Right lobe of liver (tissue), 6 donors: ENCODE measurements around the gene CCDC92. TPM values are rescaled to one million over a fixed set of nuclear protein-coding genes. Genes with fewer than 3 reads are reported as not detected.
A peak's percentile ranks its signal among the peaks of the same experiment; 100 is the strongest.

Experiments
- ATAC-seq, 4 donors: fragments of 200-7000 bp; cut with Tn5 transposase; one replicate each; pipeline ENCODE4 v1.9.1; 2020; ENCODE audit warnings: mild to moderate bottlenecking in 4 of 4, moderate library complexity in 4 of 4
- DNase-seq, 3 donors: peaks; one replicate each; pipeline ENCODE4 v3.0.0-alpha.2; 2020
- H3K27ac ChIP-seq, 3 donors: fragments of 200-600 bp; one replicate each; pipeline ENCODE4 v1.8.0; 2022
- H3K27me3 ChIP-seq, 2 donors: fragments of 200-600 bp; one replicate each; pipeline ENCODE4 v1.8.0; 2022
- H3K36me3 ChIP-seq, 4 donors: fragments of 200-600 bp; sonication (generic) in 1 of 4; one replicate each; pipeline versions ENCODE4 v1.5.1 to v1.8.0; 2017 to 2022; ENCODE audit warnings: control low read depth in 1 of 4
- H3K4me1 ChIP-seq, 4 donors: fragments of 200-600 bp; sonication (generic) in 1 of 4; one replicate each; pipeline versions ENCODE4 v1.5.1 to v1.8.0; 2017 to 2022; ENCODE audit warnings: control low read depth in 1 of 4
- H3K4me3 ChIP-seq, 3 donors: fragments of 200-600 bp; one replicate each; pipeline ENCODE4 v1.8.0; 2022
- H3K9me3 ChIP-seq, 4 donors: fragments of 200-600 bp; sonication (generic) in 1 of 4; one replicate each; pipeline versions ENCODE4 v1.5.1 to v1.8.0; 2017 to 2022; ENCODE audit warnings: control low read depth in 1 of 4
- CTCF ChIP-seq, 4 donors: fragments of 200-600 bp in 3 of 4; fragments of 450-650 bp in 1 of 4; IDR thresholded peaks; one replicate each; pipeline versions ENCODE4 v1.5.1 to v1.8.0; 2016 to 2022; ENCODE audit warnings: antibody characterized with exemption in 4 of 4, mild to moderate bottlenecking in 2 of 4
- POLR2A ChIP-seq: fragments of 450-650 bp; IDR thresholded peaks from one replicate; pipeline ENCODE4 v1.6.1; 2017; ENCODE audit warnings: antibody characterized with exemption, mild to moderate bottlenecking
- WGBS: methylation state at CpG from one replicate; pipeline ENCODE4 v1.1.6; 2018; ENCODE audit warnings: low coverage, low lambda C conversion rate; ENCODE audit not compliant: insufficient coverage; ENCODE audit errors: missing lambda C conversion rate; 5-methylcytosine and 5-hydroxymethylcytosine counted together
- intact Hi-C, 2 donors: fragments of 100-400 bp; cut with DNase I; formaldehyde crosslinking; loops; one replicate each; pipeline versions ENCODE4 v1.11.2 to v1.14.1; 2022
- total RNA-seq, 6 experiments: library from RNA; depleted of rRNA in 2 of 6; stranded (reverse); fragments of >200 nt in 2 of 6; fragmentation: NEBNext Ultra II Directional in 3 of 6; extraction: Animal tissue kit (Norgen Biotek cat#: 25700) in 3 of 6; gene quantifications; one replicate each; pipeline versions ENCODE4 v1.1.0 to v1.2.4, GENCODE V29; 2016 to 2023
- donor health status: DM: no; HTN: yes; CAD: no.
- donor health status: DM: no; HTN: no; CAD: no.
- donor health status: DM: no; HTN: no; CAD: no.
- donor health status: DM: no; HTN: yes; CAD: no.
- donor health status: DM: no; HTN: yes; CAD: no.

The CCDC92 gene
- total RNA-seq, 6 experiments from 2014 or later = 12.5 to 17.5 (median 16.1) TPM

- intact Hi-C loops = loop anchor here in 1 of 2 donors (5.0 kb wide), 1 partner anchor 82 kb away; no protein-coding TSS in a partner anchor
- TF ChIP-seq POLR2A (no peak), CTCF (IDR thresholded peaks at IDR 0.05) (peak; percentile 76 to 86 (median 82))
- WGBS = 20% methylated on average over 9 of the region's 9 CpGs
- no peaks in the 10 kb centered on the region for H3K27me3 ChIP-seq
- no peaks in the 10 kb centered on the region for H3K9me3 ChIP-seq
- ATAC-seq = peak; percentile 78 to 91 (median 86)
- peak in 2 of 3 donors; percentile 35 to 64 for DNase-seq
- H3K4me3 ChIP-seq = no peak overlapping the region
- no peak overlapping the region for H3K27ac ChIP-seq
- no peaks in the 10 kb centered on the region for H3K4me1 ChIP-seq
- no peaks in the 10 kb centered on the region for H3K36me3 ChIP-seq
Observed at GRCh38 chr12:123905319-123905925, 67.2 kb downstream of the CCDC92 start.

- intact Hi-C loops = no loop called here
- no peak for DNase-seq
- TF ChIP-seq POLR2A = no peak
- TF ChIP-seq CTCF (IDR thresholded peaks at IDR 0.05) = no peak
Observed at GRCh38 chr12:123903301-123904065, 69.1 kb downstream of the CCDC92 start.

GRCh38 chr12:123902821-123903220 lies 69.8 kb downstream of the CCDC92 start:
- H3K27ac ChIP-seq = no peak overlapping the region
- no peaks in the 10 kb centered on the region for H3K27me3 ChIP-seq
- 100% methylated on average over 1 of the region's 13 CpGs for WGBS
- no peak for TF ChIP-seq POLR2A
- no peak for TF ChIP-seq CTCF (IDR thresholded peaks at IDR 0.05)
- DNase-seq = no peak
- H3K9me3 ChIP-seq = no peaks in the 10 kb centered on the region
- ATAC-seq = no peak
- H3K36me3 ChIP-seq = no peaks in the 10 kb centered on the region
- H3K4me3 ChIP-seq = no peak overlapping the region
- intact Hi-C loops = no loop called here
- no peaks in the 10 kb centered on the region for H3K4me1 ChIP-seq

More at GRCh38 chr12:123903301-123904065, 69.1 kb downstream of the CCDC92 start:
- Histone ChIP-seq H3K4me3 (no peak overlapping the region), H3K36me3 (no peaks in the 10 kb centered on the region), H3K9me3 (no peaks in the 10 kb centered on the region), H3K27ac (no peak overlapping the region), H3K27me3 (no peaks in the 10 kb centered on the region), H3K4me1 (no peaks in the 10 kb centered on the region)
- ATAC-seq = no peak
- WGBS = 74% methylated on average over 8 of the region's 22 CpGs

- H3K4me3 ChIP-seq = no peak overlapping the region
- no peaks in the 10 kb centered on the region for H3K27me3 ChIP-seq
- no peaks in the 10 kb centered on the region for H3K36me3 ChIP-seq
- DNase-seq = no peak
- TF ChIP-seq POLR2A = no peak
- no peak for TF ChIP-seq CTCF (IDR thresholded peaks at IDR 0.05)
- intact Hi-C loops = no loop called here
- H3K9me3 ChIP-seq = no peaks in the 10 kb centered on the region
- no peak overlapping the region for H3K27ac ChIP-seq
- ATAC-seq = no peak
- 30% methylated on average over 7 of the region's 9 CpGs for WGBS
- no peaks in the 10 kb centered on the region for H3K4me1 ChIP-seq
Observed at GRCh38 chr12:123900871-123901376, 71.7 kb downstream of the CCDC92 start.
